NCI-H1436 (cell line): Measurements from ENCODE around the gene TMEM44.
"Not testable (repeated sequence)": the region's sequence is repeated elsewhere in the genome, so short reads cannot be mapped to it uniquely, and the experiment has no call there.

Experiments
- DNase-seq: peaks from one replicate; lab custom pipeline; 2025; lab: John Stamatoyannopoulos, UW

TMEM44 gene

DNA sequence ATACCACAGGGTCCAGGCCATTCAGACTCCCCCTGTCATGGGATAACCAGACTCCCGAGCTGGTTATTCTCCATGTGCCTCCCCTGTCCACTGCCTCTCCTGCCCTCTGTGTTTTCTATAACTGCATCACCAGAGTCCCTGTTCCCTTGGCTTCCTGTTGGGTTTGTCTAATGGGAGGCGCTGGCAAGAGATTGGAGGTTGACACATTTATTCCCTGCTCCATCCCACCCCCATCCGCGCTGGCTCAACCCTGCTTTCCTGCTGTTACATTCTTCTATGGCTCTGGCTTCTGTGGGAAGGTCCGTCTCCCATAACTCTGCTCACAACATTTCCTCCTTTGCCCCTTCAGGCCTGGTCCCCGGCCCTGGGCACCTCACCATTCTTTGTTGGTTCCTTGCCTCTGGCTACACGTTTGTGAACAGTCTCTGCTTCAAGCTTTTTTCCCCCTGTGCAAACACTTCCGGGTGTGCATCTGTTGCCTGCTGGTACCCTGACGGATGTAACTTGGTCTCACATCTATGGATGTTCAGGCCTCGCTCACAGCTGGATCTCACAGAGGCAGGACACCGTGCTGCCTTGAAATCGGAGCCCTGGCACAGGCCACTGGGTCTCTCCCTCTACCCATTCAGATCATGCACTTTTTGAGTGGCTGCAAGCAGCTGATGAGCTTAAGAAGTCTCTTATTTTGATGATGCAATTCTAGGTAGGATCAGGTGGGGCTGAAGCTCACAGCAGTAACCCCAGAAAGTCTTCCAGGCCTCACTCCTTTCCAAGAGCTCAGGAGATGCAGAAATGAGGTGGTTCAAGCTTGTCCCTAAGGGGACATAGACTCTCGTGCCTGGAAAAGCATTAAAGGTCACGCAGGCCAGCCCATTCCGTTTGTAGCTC lies 77.8 kb downstream of the TMEM44 start:
- no peak for DNase-seq

DNA sequence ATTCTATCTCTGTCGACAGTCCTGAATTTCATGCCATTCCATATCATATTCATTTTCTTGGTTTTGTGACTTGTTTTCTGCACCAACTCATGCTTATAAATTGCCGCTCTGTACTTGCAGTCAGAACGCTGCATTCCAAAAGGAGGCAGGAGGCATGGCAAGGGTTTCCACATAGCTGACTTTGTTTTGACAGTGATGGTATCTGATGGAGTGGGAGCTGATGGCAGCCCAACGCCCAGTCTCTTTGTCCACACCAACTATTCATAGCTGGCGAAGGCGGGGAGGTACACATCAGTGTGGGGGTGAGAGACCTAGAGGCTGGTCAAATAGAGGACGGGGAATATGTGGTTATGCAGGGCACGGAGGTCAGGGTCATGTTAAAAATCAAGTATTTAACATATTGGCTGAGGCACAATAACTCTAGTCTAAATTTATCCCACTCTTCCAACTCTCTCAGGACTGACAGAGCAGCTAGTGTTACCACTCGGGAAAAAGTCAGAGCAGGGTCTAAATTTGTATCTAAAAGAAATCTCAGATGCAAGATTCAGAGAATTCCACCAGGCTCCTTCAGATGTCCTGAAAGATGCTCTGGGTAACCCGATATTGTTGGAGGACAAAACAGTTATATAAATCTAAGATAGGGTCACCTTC lies 78.6 kb downstream of the TMEM44 start:
- no peak for DNase-seq

DNA sequence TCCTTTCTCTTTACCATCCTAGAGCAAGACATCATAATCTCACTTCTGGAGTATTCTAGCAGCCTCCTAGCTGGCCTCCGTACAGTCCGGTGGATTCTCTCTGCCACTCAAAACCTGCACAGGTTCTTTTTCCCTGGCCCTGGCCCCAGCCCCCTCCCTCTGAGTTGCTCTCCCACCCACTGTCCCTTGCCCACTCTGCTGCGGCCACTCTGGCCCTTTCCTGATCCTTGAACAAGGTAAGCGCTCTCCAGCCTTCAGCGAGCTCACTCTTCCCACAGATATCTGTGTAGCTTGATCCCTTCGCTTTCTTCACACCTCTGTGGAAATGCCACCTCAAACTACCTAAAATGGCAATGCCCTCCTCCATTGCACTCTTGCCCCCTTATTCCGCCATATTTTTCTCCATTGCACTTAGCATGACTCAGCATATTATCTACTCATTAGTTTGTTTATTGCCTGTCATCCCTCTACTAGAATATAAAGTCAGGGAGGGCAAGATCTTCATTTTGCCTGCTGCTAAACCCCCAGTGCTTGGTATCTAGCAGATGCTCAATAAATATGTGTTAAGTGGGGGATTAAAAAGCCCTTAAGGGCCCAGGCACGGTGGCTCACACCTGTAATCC lies 80.8 kb downstream of the TMEM44 start:
- DNase-seq: no peak

DNA sequence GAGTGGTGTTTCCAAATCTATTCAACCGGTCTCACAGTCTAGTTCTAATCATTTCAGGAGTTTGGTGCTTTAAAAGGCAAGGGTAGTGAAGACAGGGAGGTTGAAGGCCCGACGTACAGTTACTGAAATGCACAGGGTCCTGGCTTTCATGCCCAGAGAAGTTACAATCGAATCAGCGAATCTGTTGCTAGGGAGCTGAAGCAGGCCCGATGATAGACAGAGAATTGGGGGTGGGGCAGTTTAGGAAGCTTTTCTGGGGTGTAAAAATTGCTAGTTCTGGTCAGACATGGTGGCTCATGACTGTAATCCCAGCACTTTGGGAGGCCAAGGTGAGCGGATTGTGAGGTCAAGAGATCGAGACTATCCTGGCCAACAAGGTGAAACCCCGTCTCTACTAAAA lies 83.4 kb downstream of the TMEM44 start:
- no peak for DNase-seq

DNA sequence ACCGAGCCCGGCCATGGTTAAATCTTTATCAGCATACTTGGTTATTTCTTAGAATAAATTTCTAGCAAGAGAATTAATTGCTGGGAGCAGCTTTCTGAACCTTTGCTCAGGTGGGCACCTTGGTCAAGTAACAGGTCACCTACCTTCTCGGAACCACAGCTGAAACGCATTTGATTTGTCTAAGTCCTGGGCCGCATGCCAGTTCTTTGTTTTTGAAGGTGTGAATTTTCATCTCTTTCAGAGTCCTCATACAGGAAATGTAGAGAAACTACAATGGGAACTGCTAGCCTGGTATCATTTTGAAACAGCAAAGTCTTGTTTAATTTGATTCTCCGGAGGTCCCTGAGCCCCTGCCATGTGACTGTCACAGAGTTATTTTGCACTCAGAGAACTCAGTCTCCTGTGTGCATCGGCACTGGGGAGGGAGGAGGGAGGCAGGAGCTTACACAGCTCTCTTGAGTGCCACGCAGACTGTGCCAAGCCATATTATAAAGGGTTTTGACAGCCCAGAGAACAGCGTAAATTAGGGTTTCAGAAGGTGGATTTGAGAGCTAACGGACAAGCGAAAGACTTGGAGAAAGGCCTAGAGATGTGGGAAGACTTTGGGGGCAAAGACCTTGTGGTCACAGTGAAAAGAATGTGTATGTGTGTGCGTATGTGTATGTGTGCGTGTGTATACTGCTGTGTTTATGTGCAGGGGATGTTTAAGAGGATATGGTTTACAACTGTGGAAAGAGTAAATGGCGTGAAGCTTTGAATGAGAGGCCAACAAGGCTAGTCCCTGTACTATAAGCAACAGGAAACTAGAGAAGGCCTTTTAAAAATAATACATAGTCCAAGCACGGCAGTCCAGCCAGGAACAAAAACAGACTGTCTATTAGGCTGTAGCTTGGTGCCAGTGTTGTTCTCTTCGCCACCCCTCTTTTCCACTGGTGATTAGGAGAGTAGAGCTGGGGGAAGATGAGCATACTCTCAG lies 84.6 kb downstream of the TMEM44 start:
- no peak for DNase-seq

DNA sequence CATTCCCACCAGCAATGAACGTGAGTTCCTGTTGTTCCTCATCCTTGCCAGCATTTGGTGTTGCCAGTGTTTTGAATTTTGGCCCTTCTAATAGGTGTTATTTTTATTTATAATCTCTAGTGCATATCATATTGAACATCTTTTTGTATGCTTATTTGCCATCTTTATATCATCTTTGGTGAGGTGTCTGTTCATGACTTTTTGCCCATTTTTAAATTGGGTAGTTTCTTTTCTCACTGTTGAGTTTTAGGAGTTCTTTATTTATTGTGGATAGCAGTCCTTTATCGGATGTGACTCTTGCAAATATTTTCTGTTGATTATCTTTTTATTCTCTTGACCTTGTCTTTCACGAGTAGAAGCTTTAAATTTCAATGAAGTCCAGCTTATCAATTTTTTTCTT lies 86.2 kb downstream of the TMEM44 start:
- no peak for DNase-seq

DNA sequence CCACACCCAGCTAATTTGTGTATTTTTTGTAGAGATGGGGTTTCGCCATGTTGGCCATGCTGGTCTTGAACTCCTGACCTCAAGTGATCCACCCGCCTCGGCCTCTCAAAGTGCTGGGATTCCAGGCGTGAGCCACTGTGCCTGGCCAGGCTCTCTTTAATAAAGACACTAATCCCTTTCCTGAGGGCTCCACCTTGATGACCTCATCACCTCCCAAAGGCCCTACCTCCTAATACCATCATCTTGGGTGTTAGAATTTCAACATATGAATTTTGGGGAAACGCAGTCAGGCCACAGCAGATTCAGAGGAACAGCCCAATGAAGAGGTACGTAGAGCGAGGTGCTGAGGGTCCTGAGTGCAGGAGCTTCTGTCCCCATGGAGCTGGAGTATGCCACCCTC lies 87.7 kb downstream of the TMEM44 start:
- not testable (repeated sequence) for DNase-seq

DNA sequence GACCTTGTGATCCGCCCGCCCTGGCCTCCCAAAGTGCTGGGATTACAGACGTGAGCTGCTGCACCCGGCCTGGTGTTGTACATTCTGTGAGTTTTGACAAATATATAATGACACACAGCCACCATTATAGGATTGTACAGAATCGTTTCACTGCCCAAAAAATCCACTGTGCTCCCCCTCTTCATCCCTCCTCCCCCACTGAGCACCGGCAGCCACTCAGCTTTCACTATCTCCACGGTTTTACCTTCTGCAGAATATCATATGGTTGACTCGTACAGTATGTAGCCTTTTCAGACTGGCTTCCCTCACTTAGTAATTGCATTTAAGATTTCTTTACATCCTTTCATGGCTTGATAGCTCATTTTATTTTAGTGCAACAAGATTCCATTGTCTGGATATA lies 89.7 kb downstream of the TMEM44 start:
- no peak for DNase-seq

DNA sequence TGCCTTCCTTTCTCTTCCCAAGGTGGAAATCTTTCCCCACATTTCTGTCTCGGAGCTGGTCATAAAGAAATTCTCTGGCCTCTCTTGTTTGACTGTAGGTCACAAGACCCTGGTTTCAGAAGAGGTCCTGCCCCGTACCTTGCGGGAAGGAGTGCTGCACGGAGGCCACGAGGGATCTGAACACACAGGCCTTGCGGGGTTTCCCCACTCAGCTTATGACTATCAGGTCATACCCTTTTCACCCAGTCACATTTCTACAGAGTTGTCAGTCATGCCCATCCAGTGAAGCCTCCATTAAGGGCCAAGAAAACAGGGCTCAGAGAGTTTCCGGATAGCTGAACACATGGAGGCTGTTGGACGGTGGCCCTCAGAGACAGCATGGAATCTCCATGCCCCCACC lies 91.7 kb downstream of the TMEM44 start:
- DNase-seq: no peak

DNA sequence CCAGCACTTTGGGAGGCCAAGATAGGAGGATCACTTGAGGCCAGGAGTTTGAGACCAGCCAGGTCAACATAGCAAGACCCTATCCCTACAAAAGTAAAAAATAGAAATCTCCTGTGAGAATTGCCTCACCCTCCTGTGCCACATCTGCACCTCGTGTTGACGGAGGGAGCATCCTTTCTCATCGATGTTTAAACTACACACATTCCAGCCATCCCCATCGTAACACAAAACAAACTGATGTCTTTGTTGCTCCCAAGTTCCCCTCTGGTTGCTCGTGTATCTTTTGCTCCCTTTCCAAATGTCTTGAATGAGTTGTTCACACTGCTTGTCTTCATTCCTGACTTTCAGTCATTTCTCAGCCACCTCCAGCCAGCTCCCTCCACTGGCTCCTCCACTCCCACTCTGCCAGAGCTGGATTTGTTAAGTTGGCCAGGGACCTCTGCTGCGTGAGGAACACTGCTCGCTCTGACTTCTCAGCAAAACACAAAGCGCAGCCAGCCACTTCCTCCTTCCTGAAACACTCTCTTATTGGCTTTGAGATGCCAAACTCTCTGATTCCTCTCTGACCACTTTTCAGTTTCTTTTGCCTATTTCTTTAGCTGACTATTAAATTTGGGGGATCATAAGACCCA lies 92.8 kb downstream of the TMEM44 start:
- no peak for DNase-seq

DNA sequence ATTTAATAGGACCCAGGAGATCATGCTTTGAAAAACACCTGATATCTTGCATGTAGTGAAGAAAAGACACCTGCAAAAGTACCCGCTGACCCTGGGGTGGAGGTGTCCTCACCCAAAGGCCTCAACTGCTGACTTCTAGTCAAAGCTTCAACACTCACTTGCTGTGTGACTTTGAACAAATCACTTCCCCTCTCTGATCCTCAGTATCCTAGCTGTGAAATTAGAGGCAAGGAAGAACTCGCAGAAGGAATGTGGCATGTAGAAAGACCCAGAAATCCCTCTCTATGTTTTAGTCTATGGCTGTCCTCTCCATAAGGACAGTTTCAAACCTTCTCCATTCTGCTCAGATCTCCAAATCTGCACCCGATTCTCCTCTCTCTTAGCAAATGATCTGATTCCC lies 93.7 kb downstream of the TMEM44 start:
- no peak for DNase-seq

DNA sequence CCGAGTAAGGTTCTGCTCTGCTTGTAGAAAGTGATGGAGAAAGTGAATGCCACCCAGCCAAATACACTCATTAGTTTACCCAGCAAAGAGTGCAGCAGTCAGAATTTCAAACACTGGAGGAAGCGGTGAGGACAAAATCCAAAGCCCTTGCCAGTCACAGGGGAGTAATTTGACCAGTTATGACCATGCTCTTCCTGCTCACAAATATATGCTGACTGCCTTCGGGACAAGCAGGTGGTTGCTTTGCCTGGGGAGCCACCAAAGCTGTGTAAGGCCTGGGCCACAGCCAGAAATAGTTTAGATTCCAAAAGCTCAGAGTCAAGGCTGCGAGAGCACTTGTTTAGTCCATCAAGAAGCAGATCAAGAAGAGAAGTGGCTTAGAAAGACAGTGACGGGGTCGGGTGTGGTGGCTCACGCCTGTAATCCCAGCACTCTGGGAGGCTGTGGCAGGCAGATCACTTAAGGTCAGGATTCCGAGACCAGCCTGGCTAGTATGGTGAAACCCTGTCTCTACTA lies 95.4 kb downstream of the TMEM44 start:
- no peak for DNase-seq
